A549 treated with CpdA at 1 μM for 4 hours (cell line): Measurements from ENCODE around the gene EVL. TPM values are rescaled to one million over a fixed set of nuclear protein-coding genes. Genes with fewer than 3 reads are reported as not detected.

Source experiments
- total RNA-seq: library from RNA; stranded (reverse); fragments of 200-300 nt; extraction: Qiagen RNA extraction; gene quantifications from 5 replicates; pipeline ENCODE4 v1.2.3, GENCODE V29; 2022; ENCODE audit warnings: low read depth

The EVL gene, protein sequence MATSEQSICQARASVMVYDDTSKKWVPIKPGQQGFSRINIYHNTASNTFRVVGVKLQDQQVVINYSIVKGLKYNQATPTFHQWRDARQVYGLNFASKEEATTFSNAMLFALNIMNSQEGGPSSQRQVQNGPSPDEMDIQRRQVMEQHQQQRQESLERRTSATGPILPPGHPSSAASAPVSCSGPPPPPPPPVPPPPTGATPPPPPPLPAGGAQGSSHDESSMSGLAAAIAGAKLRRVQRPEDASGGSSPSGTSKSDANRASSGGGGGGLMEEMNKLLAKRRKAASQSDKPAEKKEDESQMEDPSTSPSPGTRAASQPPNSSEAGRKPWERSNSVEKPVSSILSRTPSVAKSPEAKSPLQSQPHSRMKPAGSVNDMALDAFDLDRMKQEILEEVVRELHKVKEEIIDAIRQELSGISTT
- total RNA-seq, result 18.7 to 29.0 TPM (median 20.6 TPM) in 5 replicates

DNA sequence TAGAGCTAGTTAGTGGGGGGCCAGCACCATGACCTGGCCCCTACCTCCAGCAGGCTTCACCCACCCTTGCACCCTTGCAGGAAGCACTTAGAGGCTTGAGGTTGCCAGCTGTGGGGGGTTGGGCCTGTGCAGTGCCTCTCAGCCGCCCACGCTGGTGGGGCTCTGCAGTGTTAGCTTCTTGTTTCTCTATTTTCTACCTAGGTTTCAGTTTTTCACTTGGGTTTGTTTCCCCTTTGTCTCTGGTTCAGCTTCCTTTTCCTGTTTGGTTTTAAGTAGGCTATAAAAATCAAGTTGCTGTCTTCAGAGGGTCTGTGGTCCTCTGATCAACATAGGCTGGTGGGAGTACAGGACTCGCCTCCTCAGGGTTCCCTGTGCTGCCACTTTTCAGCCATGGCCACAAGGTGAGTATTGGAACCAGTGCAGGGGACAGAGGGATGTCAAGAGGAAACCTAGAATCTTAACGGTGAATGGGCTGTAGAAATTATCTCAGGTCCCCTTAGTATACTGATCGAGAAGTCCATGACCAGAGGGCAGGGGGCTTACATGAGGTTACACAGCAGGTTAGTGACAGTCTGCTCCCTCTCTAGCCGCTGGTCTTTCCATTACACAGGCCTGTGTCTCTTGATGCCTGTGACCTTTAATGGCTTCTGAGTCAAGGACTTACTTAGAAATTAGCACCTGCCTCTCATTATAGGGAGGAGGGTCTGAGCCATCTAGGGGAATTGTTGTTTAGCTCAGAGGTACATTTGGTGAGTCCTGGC lies at the start of gene EVL:
TSS of gene EVL (plus strand) at position 312 of the 761 bp plus-strand sequence. CDS start at position 391, 79 bp downstream.

DNA sequence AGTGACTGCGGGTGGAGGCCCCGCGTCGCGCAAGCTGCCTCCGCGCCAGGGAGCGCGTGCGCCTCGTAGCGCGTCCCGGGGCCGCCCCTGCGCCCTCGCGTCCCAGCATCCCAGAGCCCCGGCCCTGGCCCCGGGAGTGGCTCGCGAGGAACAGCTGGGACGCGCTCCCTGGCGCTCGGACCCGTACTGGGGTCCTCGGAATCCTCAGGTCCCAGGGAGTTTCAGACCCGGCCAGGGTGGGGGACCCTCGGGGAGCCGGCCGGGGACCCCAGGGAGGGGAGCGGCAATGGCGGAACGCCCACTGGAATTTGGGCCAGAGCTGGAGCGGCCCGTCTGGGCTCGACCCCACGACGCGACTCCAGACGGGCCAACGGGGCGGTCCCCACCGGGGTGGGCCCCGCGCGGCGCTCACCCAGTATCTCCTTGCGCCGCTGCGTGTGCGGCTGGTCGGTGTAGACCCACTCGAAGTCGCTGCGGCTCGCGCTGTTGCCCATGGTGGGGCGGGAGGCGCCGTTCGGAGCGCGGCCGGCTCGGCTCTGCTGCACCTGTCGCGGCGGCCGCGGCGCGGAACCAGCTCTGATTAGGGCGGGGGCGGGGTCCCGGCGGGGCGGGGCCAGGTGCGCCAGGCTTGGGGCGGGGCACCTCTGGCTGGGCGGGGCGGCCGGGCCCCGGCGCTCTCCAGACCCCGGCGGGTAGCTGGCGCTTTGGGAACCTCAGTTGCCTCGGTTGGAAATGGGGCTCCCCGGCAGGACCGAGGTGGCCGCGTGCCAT lies 94.1 kb downstream of the EVL start, which contains the start of gene DEGS2:
TSS of gene DEGS2 (minus strand) at position 552 of the 771 bp plus-strand sequence. CDS start at position 494, 58 bp downstream.

Other genes starting within 250 kb of the EVL start
- gene DEGS2, start 94.2 kb downstream of the EVL start, total RNA-seq, result 1.2 to 2.7 TPM (median 1.4 TPM) in 5 replicates
- 65.2 to 83.3 TPM (median 77.3 TPM) in 5 replicates for gene YY1, start 173.7 kb downstream of the EVL start, total RNA-seq
- 7.4 to 12.0 TPM (median 10.6 TPM) in 5 replicates for gene SLC25A29, start 241.0 kb downstream of the EVL start, total RNA-seq